MCF 10A (cell line): ENCODE results near the gene CSK. TPM values are rescaled to one million over a fixed set of nuclear protein-coding genes. Genes with fewer than 3 reads are reported as not detected.

Experiments
- BruUV-seq: library from RNA; stranded (reverse); fragments of 400-500 nt; replicated peaks from 2 replicates; lab custom pipeline; 2021; lab: Mats Ljungman, UMichigan
- CTCF ChIA-PET: fragments of 300-600 bp; sonication (Branson Sonifier 250); formaldehyde crosslinking; extraction: SDS; loops from one replicate; lab custom pipeline; 2021; ENCODE audit warnings: antibody characterized with exemption, inconsistent platforms; lab: Yijun Ruan, JAX
- POLR2A ChIA-PET: fragments of 300-600, 350-650 bp; sonication (Branson Sonifier 250); formaldehyde crosslinking; extraction: SDS; loops from one replicate; lab custom pipeline; 2020; ENCODE audit warnings: antibody characterized with exemption, inconsistent platforms; lab: Yijun Ruan, JAX
- DNase-seq: peaks from one replicate; pipeline ENCODE4 v3.0.0-alpha.2; 2018; ENCODE audit not compliant: unreplicated experiment
- H3K27ac Mint-ChIP-seq: one replicate; pipeline ENCODE4 v1.8.0; 2022; ENCODE audit warnings: mild to moderate bottlenecking, low read depth, mixed read lengths; ENCODE audit not compliant: unreplicated experiment
- H3K27me3 Mint-ChIP-seq: one replicate; pipeline ENCODE4 v1.8.0; 2022; ENCODE audit warnings: mixed read lengths; ENCODE audit not compliant: insufficient read depth, unreplicated experiment
- H3K36me3 Mint-ChIP-seq: one replicate; pipeline ENCODE4 v1.8.0; 2022; ENCODE audit warnings: mild to moderate bottlenecking, moderate library complexity, mixed read lengths; ENCODE audit not compliant: insufficient read depth, unreplicated experiment
- H3K4me1 Mint-ChIP-seq: one replicate; pipeline ENCODE4 v1.8.0; 2022; ENCODE audit warnings: mixed read lengths; ENCODE audit not compliant: insufficient read depth, unreplicated experiment
- H3K4me3 Mint-ChIP-seq: one replicate; pipeline ENCODE4 v1.8.0; 2022; ENCODE audit warnings: mild to moderate bottlenecking, moderate library complexity, mixed read lengths; ENCODE audit not compliant: unreplicated experiment
- H3K9me3 Mint-ChIP-seq: one replicate; pipeline ENCODE4 v1.8.0; 2022; ENCODE audit warnings: mixed read lengths; ENCODE audit not compliant: unreplicated experiment
- intact Hi-C: fragments of 100-400 bp; cut with micrococcal nuclease; formaldehyde crosslinking; loops from 2 replicates; pipeline ENCODE4 v1.14.1; 2022
- total RNA-seq: library from RNA; stranded (reverse); gene quantifications from 2 replicates; pipeline ENCODE4 v1.2.3, GENCODE V29; 2022
- TF ChIP-seq, protein P1 (sequence below): fragments of 200-600 bp; IDR thresholded peaks from one replicate; pipeline ENCODE4 v1.8.0; 2022; ENCODE audit warnings: antibody characterized with exemption, mild to moderate bottlenecking; ENCODE audit not compliant: unreplicated experiment

The CSK gene
- total RNA-seq, 1 experiment from 2014 or later = 65.3 TPM

DNA sequence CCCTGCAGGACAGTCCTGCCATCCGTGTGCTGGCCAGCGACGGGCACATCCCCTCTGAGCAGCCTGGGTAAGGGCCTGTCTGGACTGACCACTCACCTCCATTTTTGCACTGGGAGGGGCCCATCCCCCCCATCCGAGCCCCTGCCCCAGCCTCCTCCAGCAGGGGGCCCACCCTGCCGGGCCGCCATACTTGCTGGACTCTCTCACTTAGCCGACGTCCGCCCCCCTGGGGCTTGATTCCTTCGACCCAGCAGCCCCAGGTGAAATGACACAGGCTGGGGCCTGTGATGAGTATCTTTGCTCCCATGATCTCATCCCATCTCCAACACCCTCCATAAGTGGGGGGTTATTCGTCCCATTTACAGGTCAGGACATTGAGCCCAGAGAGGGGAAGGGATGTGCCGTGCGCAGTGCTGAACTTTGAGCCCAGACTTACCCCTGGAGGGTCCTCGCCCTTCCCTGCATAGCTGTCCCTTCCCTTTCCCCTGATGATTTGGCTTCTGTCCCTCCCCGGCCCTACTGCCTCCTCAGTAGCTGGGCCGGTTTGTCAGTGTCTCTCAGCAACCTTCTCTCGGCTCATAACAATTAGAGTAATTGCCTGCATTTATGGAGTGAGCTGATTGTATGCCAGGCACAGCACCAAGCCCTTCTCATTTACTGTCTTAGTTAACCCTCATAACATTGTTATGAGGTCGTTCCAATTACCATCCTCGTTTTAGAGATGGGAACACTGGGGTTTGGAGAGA, 34.9 kb downstream of the CSK start:
- Mint-ChIP-seq H3K4me1 (peaks cover 45% of the 10 kb centered on the region), H3K36me3 (no peaks in the 10 kb centered on the region), H3K9me3 (no peaks in the 10 kb centered on the region), H3K27me3 (no peaks in the 10 kb centered on the region), H3K4me3 (no peak overlapping the region), H3K27ac (peak overlapping the region; percentile 82)
- TF ChIP-seq, protein P1, sequence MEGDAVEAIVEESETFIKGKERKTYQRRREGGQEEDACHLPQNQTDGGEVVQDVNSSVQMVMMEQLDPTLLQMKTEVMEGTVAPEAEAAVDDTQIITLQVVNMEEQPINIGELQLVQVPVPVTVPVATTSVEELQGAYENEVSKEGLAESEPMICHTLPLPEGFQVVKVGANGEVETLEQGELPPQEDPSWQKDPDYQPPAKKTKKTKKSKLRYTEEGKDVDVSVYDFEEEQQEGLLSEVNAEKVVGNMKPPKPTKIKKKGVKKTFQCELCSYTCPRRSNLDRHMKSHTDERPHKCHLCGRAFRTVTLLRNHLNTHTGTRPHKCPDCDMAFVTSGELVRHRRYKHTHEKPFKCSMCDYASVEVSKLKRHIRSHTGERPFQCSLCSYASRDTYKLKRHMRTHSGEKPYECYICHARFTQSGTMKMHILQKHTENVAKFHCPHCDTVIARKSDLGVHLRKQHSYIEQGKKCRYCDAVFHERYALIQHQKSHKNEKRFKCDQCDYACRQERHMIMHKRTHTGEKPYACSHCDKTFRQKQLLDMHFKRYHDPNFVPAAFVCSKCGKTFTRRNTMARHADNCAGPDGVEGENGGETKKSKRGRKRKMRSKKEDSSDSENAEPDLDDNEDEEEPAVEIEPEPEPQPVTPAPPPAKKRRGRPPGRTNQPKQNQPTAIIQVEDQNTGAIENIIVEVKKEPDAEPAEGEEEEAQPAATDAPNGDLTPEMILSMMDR = no peak
- ChIA-PET CTCF (interaction anchor here (0.6 to 3.1 kb wide), 13 partner anchors 9 to 134 kb away, joined by 3 to 7 read pairs (median 5); no protein-coding TSS in a partner anchor), POLR2A (interaction anchor here (1.4 to 2.5 kb wide), 2 partner anchors 12 to 89 kb away, joined by 5 to 9 read pairs; partner anchors contain the start of gene FAM219B)
- DNase-seq = no peak
- no TSS peak for BruUV-seq
- intact Hi-C loops = loop anchor here (1.0 kb wide), 2 partner anchors 26 to 85 kb away; no protein-coding TSS in a partner anchor

DNA sequence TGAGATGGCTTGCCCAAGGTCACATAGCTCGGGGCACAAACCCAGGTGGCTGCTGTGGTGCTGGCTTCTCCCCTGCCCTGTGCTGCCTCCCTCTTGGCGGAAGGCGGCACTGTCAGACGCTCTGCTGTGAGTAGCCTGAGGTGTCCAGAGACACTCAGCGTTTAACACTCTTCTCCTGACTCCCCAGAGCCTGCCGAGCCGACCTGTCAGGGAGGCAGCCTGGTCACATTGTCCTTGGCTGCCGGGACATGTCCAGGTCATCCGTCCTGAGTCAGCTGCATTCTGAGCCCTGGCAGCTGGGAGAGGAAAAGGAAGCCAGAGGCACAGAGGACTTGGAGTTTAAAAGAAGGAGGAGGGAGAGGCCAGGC, 35.5 kb downstream of the CSK start:
- no peaks in the 10 kb centered on the region for H3K36me3 Mint-ChIP-seq
- H3K4me3 Mint-ChIP-seq = no peak overlapping the region
- intact Hi-C loops = loop anchor here (1.0 kb wide), 2 partner anchors 25 to 84 kb away; no protein-coding TSS in a partner anchor
- TF ChIP-seq, protein P1 = peak; percentile 38
- no TSS peak for BruUV-seq
- CTCF ChIA-PET = interaction anchor here (0.6 to 3.1 kb wide), 16 partner anchors 8 to 133 kb away, joined by 3 to 7 read pairs (median 4); no protein-coding TSS in a partner anchor
- no peaks in the 10 kb centered on the region for H3K9me3 Mint-ChIP-seq
- POLR2A ChIA-PET = interaction anchor here (1.4 to 2.5 kb wide), 2 partner anchors 13 to 89 kb away, joined by 5 to 9 read pairs; partner anchors contain the start of gene FAM219B
- H3K4me1 Mint-ChIP-seq = peaks cover 43% of the 10 kb centered on the region
- peak overlapping the region; percentile 82 for H3K27ac Mint-ChIP-seq
- peak; percentile 70 for DNase-seq
- no peaks in the 10 kb centered on the region for H3K27me3 Mint-ChIP-seq

DNA sequence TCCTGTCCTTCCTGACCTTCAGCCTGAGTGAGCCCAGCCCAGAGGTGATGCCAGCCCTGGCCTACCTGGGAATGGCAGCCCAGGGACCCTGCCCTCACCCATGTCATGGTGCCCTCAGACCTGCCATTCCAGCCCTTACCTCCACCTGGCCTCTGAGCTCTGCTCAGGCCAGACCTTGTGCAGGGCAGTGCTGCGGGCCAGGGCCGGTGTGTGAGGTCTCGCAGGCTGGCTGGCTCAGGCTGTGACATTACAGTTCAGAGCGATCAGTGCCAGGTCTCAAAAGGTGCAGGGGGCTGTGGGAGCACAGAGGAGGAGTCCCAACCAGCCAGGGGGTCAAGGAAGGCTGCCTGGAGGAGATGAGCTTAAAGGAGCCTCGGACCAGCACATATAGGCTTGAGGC, 38.2 kb downstream of the CSK start:
- ChIA-PET POLR2A (interaction anchor here (0.6 kb wide), 2 partner anchors 9 to 49 kb away, joined by 3 to 4 read pairs; no protein-coding TSS in a partner anchor), CTCF (interaction anchor here (0.7 to 1.5 kb wide), 2 partner anchors 20 to 23 kb away, joined by 3 to 5 read pairs; no protein-coding TSS in a partner anchor)
- no peak for DNase-seq
- H3K4me1 Mint-ChIP-seq = peaks cover 30% of the 10 kb centered on the region
- BruUV-seq = no TSS peak
- H3K36me3 Mint-ChIP-seq = no peaks in the 10 kb centered on the region
- no peak overlapping the region for H3K4me3 Mint-ChIP-seq
- intact Hi-C loops = no loop called here
- no peaks in the 10 kb centered on the region for H3K9me3 Mint-ChIP-seq
- TF ChIP-seq, protein P1 = no peak
- no peak overlapping the region for H3K27ac Mint-ChIP-seq
- H3K27me3 Mint-ChIP-seq = peaks cover 9% of the 10 kb centered on the region

DNA sequence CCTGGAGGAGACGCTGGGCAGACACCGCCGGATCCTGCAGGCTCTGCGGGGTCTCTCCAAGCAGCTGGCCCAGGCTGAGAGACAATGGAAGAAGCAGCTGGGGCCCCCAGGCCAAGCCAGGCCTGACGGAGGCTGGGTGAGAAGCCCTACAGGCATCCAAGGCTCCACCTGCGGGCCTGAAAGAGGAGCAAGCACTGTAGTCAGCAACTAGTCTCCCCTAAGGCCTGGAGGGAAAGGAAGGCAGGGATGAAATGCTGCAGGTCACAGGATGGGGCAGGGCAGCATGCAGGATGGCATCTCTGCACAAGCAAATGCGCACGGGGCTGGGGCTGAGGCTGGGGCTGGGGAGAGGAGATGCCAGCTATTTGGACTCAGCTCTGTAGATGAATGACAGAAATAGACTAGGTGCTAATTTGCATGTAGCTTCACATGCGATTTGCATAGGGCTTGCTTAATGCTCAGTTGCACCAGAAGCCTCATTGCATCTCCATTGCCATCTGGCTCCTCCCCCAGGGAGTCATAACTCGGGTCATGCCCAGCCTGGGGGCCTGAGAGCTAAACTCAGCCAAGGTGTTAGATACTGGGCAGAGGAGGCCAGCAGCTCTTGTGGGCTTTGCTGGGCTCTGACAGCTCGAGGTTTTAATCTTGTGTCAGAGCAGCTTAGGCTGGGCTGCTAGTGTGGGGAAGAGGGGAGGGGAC, 39.4 kb downstream of the CSK start:
- no peaks in the 10 kb centered on the region for H3K9me3 Mint-ChIP-seq
- TF ChIP-seq, protein P1 = no peak
- POLR2A ChIA-PET = interaction anchor here (1.2 kb wide), 1 partner anchor 38 kb away, joined by 3 read pairs; no protein-coding TSS in a partner anchor
- CTCF ChIA-PET = interaction anchor here (0.6 to 1.5 kb wide), 4 partner anchors 8 to 81 kb away, joined by 3 to 5 read pairs (median 4); partner anchors contain the start of gene CSK
- intact Hi-C loops = no loop called here
- BruUV-seq = no TSS peak
- no peak overlapping the region for H3K4me3 Mint-ChIP-seq
- H3K27me3 Mint-ChIP-seq = peaks cover 21% of the 10 kb centered on the region
- H3K4me1 Mint-ChIP-seq = peaks cover 23% of the 10 kb centered on the region
- no peak overlapping the region for H3K27ac Mint-ChIP-seq
- no peaks in the 10 kb centered on the region for H3K36me3 Mint-ChIP-seq
- peak; percentile 65 for DNase-seq
